ENCODE data around the gene STK33. TPM values are rescaled to one million over a fixed set of nuclear protein-coding genes. Genes with fewer than 3 reads are reported as not detected.

STK33 gene
- total and polyA plus RNA-seq, 2 of the 13 experiments (the other 11 are each of a cell fraction or from before 2014, with no cell fraction given) = 2.7 to 12.6 TPM

DNA sequence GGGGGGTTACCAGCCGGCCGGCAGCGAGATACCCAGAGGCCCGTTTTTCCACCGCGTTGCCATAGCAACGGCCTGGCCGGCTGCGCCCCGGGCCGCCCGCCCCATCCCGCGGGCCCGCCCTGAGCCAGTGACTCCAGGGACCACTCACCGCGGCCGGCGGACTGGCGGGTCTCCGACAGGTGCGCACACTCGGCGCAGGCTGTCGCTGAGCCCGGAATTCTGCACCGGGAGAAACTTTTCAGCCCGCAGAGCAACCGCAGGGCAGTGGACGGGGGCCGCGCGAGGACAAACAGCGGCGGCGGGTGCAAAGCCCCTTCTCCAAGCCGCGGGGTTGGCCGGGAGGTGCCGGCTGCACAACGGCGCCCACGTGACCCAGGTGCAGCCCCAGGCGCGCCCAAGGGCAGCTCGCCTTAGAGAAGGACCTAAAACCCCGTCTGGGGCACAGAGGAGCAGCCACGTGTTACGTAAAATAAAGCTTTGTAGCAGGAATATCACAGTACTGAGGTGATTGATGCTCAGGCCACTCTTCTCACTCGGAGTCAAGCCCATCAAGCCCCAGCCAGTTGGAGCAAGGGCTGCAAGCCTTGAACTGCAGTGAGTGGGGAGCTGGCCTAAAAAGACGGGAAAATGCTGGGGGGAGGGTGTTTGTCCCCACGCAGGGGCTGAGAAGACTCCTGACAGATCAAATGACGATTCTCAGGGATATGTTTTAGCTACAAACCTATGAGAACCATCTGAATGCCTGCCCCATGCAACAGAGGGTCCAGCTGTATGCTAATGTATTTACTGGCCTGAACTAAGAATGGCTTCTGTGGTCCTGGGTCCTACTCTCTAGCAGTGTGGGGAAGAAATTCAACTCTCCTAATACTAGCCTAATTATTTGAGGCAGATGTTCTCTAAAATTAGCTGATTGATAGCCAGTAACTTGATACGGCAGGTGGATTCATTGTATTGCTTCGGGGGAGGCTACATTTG, at the start of gene STK33 (continued):
- TF ChIP-seq, protein P1, sequence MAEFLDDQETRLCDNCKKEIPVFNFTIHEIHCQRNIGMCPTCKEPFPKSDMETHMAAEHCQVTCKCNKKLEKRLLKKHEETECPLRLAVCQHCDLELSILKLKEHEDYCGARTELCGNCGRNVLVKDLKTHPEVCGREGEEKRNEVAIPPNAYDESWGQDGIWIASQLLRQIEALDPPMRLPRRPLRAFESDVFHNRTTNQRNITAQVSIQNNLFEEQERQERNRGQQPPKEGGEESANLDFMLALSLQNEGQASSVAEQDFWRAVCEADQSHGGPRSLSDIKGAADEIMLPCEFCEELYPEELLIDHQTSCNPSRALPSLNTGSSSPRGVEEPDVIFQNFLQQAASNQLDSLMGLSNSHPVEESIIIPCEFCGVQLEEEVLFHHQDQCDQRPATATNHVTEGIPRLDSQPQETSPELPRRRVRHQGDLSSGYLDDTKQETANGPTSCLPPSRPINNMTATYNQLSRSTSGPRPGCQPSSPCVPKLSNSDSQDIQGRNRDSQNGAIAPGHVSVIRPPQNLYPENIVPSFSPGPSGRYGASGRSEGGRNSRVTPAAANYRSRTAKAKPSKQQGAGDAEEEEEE (CRISPR knock-in tag; IDR thresholded peaks at IDR 0.05; ENCODE audit: borderline replicate concordance) = no peak
- TF ChIP-seq ZNF775 (CRISPR knock-in tag; IDR thresholded peaks at IDR 0.05; ENCODE audit: borderline replicate concordance) = no peak
- TF ChIP-seq, protein P2, sequence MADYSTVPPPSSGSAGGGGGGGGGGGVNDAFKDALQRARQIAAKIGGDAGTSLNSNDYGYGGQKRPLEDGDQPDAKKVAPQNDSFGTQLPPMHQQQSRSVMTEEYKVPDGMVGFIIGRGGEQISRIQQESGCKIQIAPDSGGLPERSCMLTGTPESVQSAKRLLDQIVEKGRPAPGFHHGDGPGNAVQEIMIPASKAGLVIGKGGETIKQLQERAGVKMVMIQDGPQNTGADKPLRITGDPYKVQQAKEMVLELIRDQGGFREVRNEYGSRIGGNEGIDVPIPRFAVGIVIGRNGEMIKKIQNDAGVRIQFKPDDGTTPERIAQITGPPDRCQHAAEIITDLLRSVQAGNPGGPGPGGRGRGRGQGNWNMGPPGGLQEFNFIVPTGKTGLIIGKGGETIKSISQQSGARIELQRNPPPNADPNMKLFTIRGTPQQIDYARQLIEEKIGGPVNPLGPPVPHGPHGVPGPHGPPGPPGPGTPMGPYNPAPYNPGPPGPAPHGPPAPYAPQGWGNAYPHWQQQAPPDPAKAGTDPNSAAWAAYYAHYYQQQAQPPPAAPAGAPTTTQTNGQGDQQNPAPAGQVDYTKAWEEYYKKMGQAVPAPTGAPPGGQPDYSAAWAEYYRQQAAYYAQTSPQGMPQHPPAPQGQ (CRISPR knock-in tag; IDR thresholded peaks at IDR 0.05; ENCODE audit: borderline replicate concordance) = no peak
- TF ChIP-seq, protein P3, sequence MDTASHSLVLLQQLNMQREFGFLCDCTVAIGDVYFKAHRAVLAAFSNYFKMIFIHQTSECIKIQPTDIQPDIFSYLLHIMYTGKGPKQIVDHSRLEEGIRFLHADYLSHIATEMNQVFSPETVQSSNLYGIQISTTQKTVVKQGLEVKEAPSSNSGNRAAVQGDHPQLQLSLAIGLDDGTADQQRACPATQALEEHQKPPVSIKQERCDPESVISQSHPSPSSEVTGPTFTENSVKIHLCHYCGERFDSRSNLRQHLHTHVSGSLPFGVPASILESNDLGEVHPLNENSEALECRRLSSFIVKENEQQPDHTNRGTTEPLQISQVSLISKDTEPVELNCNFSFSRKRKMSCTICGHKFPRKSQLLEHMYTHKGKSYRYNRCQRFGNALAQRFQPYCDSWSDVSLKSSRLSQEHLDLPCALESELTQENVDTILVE (CRISPR knock-in tag; IDR thresholded peaks at IDR 0.05) = no peak
- TF ChIP-seq, protein P4, sequence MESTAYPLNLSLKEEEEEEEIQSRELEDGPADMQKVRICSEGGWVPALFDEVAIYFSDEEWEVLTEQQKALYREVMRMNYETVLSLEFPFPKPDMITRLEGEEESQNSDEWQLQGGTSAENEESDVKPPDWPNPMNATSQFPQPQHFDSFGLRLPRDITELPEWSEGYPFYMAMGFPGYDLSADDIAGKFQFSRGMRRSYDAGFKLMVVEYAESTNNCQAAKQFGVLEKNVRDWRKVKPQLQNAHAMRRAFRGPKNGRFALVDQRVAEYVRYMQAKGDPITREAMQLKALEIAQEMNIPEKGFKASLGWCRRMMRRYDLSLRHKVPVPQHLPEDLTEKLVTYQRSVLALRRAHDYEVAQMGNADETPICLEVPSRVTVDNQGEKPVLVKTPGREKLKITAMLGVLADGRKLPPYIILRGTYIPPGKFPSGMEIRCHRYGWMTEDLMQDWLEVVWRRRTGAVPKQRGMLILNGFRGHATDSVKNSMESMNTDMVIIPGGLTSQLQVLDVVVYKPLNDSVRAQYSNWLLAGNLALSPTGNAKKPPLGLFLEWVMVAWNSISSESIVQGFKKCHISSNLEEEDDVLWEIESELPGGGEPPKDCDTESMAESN (CRISPR knock-in tag; conservative IDR thresholded peaks at IDR 0.05) = no peak
- TF ChIP-seq ZBTB7A (CRISPR knock-in tag; IDR thresholded peaks at IDR 0.05) = no peak
- TF ChIP-seq NCOA2 (CRISPR knock-in tag; IDR thresholded peaks at IDR 0.05) = no peak
- TF ChIP-seq, protein P5, sequence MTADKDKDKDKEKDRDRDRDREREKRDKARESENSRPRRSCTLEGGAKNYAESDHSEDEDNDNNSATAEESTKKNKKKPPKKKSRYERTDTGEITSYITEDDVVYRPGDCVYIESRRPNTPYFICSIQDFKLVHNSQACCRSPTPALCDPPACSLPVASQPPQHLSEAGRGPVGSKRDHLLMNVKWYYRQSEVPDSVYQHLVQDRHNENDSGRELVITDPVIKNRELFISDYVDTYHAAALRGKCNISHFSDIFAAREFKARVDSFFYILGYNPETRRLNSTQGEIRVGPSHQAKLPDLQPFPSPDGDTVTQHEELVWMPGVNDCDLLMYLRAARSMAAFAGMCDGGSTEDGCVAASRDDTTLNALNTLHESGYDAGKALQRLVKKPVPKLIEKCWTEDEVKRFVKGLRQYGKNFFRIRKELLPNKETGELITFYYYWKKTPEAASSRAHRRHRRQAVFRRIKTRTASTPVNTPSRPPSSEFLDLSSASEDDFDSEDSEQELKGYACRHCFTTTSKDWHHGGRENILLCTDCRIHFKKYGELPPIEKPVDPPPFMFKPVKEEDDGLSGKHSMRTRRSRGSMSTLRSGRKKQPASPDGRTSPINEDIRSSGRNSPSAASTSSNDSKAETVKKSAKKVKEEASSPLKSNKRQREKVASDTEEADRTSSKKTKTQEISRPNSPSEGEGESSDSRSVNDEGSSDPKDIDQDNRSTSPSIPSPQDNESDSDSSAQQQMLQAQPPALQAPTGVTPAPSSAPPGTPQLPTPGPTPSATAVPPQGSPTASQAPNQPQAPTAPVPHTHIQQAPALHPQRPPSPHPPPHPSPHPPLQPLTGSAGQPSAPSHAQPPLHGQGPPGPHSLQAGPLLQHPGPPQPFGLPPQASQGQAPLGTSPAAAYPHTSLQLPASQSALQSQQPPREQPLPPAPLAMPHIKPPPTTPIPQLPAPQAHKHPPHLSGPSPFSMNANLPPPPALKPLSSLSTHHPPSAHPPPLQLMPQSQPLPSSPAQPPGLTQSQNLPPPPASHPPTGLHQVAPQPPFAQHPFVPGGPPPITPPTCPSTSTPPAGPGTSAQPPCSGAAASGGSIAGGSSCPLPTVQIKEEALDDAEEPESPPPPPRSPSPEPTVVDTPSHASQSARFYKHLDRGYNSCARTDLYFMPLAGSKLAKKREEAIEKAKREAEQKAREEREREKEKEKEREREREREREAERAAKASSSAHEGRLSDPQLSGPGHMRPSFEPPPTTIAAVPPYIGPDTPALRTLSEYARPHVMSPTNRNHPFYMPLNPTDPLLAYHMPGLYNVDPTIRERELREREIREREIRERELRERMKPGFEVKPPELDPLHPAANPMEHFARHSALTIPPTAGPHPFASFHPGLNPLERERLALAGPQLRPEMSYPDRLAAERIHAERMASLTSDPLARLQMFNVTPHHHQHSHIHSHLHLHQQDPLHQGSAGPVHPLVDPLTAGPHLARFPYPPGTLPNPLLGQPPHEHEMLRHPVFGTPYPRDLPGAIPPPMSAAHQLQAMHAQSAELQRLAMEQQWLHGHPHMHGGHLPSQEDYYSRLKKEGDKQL (CRISPR knock-in tag; IDR thresholded peaks at IDR 0.05; ENCODE audit: low read depth) = no peak
- TF ChIP-seq, protein P6, sequence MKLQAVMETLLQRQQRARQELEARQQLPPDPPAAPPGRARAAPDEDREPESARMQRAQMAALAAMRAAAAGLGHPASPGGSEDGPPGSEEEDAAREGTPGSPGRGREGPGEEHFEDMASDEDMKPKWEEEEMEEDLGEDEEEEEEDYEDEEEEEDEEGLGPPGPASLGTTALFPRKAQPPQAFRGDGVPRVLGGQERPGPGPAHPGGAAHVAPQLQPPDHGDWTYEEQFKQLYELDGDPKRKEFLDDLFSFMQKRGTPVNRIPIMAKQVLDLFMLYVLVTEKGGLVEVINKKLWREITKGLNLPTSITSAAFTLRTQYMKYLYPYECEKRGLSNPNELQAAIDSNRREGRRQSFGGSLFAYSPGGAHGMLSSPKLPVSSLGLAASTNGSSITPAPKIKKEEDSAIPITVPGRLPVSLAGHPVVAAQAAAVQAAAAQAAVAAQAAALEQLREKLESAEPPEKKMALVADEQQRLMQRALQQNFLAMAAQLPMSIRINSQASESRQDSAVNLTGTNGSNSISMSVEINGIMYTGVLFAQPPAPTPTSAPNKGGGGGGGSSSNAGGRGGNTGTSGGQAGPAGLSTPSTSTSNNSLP (IDR thresholded peaks at IDR 0.05; ENCODE audit: low read depth, low read length) = no peak
- TF ChIP-seq KDM5A (IDR thresholded peaks at IDR 0.05; ENCODE audit: borderline replicate concordance, low read length) = no peak
- no peak for TF ChIP-seq MYNN (CRISPR knock-in tag; IDR thresholded peaks at IDR 0.05; ENCODE audit: low read depth)
- TF ChIP-seq ZBTB21 (CRISPR knock-in tag; IDR thresholded peaks at IDR 0.05) = no peak
